Measurements from ENCODE around the gene POLR2A.
"Not testable (repeated sequence)": the region's sequence is repeated elsewhere in the genome, so short reads cannot be mapped to it uniquely, and the experiment has no call there.

DNA sequence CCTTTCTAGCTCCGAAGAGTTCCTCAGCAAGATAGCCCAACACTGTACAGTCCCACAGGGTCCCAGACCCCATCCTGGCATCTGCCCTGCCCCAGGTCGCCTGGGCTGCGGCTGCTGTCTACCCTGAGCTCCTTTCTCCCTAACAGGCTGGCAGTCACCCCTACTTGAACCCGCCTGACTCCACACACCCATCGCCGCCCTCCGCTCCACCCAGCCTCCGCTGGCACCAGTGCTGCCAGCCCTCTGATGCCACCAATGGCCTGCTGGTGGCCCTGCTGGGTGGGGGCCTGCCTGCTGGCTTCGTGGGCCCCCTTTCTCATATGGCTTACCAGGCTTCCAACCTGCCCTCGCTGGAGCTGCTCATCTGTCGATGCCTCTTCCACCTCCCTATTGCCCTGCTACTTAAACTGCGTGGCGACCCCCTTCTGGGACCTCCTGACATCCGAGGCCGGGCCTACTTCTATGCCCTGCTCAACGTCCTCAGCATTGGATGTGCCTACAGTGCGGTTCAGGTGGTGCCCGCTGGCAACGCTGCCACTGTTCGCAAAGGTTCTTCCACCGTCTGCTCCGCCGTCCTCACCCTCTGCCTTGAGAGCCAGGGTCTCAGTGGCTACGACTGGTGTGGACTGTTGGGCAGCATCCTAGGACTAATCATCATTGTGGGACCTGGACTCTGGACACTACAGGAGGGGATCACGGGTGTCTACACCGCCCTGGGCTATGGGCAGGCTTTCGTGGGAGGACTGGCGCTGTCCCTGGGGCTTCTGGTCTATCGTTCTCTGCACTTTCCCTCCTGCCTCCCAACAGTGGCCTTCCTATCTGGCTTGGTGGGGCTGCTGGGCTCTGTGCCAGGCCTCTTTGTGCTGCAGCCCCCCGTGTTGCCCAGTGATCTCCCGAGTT, 2.1 kb upstream of the POLR2A start:
- not testable (repeated sequence) for TF ChIP-seq POLR2A (IDR thresholded peaks at IDR 0.05; ENCODE audit: low read length); GATA1 (IDR thresholded peaks at IDR 0.05; ENCODE audit: low read depth, low read length)

Data from erythroblast (primary cell).